HepG2 (cell line): ENCODE measurements around the gene FGD2. TPM values are rescaled to one million over a fixed set of nuclear protein-coding genes. Genes with fewer than 3 reads are reported as not detected.

ENCODE experiments used
- ATAC-seq: fragments of 200-7000 bp; cut with Tn5 transposase; 3 replicates; pipeline ENCODE4 v1.9.1; 2020; ENCODE audit warnings: mild to moderate bottlenecking, moderate library complexity
- BruUV-seq: library from RNA; stranded (reverse); fragments of 400-500 nt; replicated peaks from 2 replicates; lab custom pipeline; 2021; lab: Mats Ljungman, UMichigan
- CTCF ChIA-PET: fragments of 300-600 bp; formaldehyde crosslinking; extraction: SDS; loops from one replicate; lab custom pipeline; 2021; ENCODE audit warnings: low total read pairs, inconsistent platforms, low intra/inter-chr PET ratio; lab: Yijun Ruan, JAX
- POLR2A ChIA-PET: fragments of 350-600 bp; sonication (Branson Sonifier 250); formaldehyde crosslinking; loops from one replicate; lab custom pipeline; 2020; ENCODE audit warnings: antibody characterized with exemption, inconsistent platforms; lab: Yijun Ruan, JAX
- DNase-seq: peaks from one replicate; pipeline ENCODE4 v3.0.0-alpha.2; 2015; ENCODE audit warnings: low spot score
- FAIRE-seq: peaks from 3 replicates; lab custom pipeline; 2011; peaks lifted over from hg19 to GRCh38; lab: Jason Lieb, UNC
- H2AFZ ChIP-seq: one replicate; pipeline ENCODE4 v1.6.1; 2011; ENCODE audit warnings: low read length, inconsistent platforms
- H3K27ac ChIP-seq: fragments of 300-600 bp; 3 replicates; pipeline ENCODE4 v1.8.0; 2011; ENCODE audit warnings: mixed run types, mild to moderate bottlenecking, mixed read lengths, low read length, inconsistent platforms; ENCODE audit not compliant: insufficient read depth; ENCODE audit errors: extremely low read length
- H3K27me3 ChIP-seq, 2 experiments: fragments of 200-600 bp in 1 of 2; 2 replicates in 1 of 2; 3 replicates in 1 of 2; pipeline versions ENCODE4 v1.6.0 to v1.8.0; 2011; ENCODE audit warnings: low read length in 2 of 2, mild to moderate bottlenecking in 2 of 2, moderate library complexity in 2 of 2, inconsistent platforms in 1 of 2; ENCODE audit not compliant: insufficient read depth in 2 of 2, control insufficient read depth in 1 of 2
- H3K36me3 ChIP-seq, 2 experiments: fragments of 200-600 bp in 1 of 2; replicated peaks in 1 of 2; 2 replicates in 1 of 2; 3 replicates in 1 of 2; pipeline versions ENCODE4 v1.5.1 to v1.8.0; 2011; ENCODE audit warnings: low read length in 2 of 2, inconsistent platforms in 1 of 2; ENCODE audit not compliant: insufficient read depth in 2 of 2, control insufficient read depth in 1 of 2
- H3K4me1 ChIP-seq: 2 replicates; pipeline ENCODE4 v1.5.1; 2012; ENCODE audit warnings: low read length, inconsistent platforms; ENCODE audit not compliant: insufficient read depth
- H3K4me2 ChIP-seq: 2 replicates; pipeline ENCODE4 v1.6.0; 2011; ENCODE audit warnings: low read depth, low read length, inconsistent platforms
- H3K4me3 ChIP-seq, 3 experiments: fragments of 200-600 bp in 1 of 3; sonication (generic), shearing (Covaris generic) in 1 of 3; replicated peaks in 1 of 3; 2 replicates each; pipeline ENCODE4 v1.5.1; 2011 to 2016; ENCODE audit warnings: low read length in 3 of 3, inconsistent platforms in 2 of 3, low read depth in 2 of 3, mild to moderate bottlenecking in 2 of 3, control low read depth in 1 of 3, mixed read lengths in 1 of 3; ENCODE audit not compliant: insufficient read depth in 1 of 3
- H3K79me2 ChIP-seq: one replicate; pipeline ENCODE4 v1.6.1; 2011; ENCODE audit warnings: low read length, inconsistent platforms; ENCODE audit not compliant: insufficient read depth
- H3K9ac ChIP-seq: 2 replicates; pipeline ENCODE4 v1.6.0; 2011; ENCODE audit warnings: mild to moderate bottlenecking, low read depth, low read length, inconsistent platforms; ENCODE audit not compliant: insufficient read depth
- H3K9me3 ChIP-seq: 2 replicates; pipeline ENCODE4 v1.5.1; 2012; ENCODE audit warnings: mild to moderate bottlenecking, low read length
- H4K20me1 ChIP-seq: 2 replicates; pipeline ENCODE4 v1.6.0; 2011; ENCODE audit warnings: inconsistent platforms, mild to moderate bottlenecking, low read length, moderate library complexity; ENCODE audit not compliant: insufficient read depth
- CTCF ChIP-seq: sonication (generic); formaldehyde crosslinking; IDR thresholded peaks from 2 replicates; pipeline ENCODE4 v1.5.0; 2020; ENCODE audit warnings: mild to moderate bottlenecking, missing genetic modification reagents, moderate library complexity
- DZIP1 ChIP-seq: sonication (generic); formaldehyde crosslinking; IDR thresholded peaks from 2 replicates; pipeline ENCODE4 v1.5.0; 2020; ENCODE audit warnings: mild to moderate bottlenecking, missing genetic modification reagents
- MYPOP ChIP-seq: sonication (generic); formaldehyde crosslinking; IDR thresholded peaks from 2 replicates; pipeline ENCODE4 v1.8.1; 2023; ENCODE audit warnings: mild to moderate bottlenecking, moderate library complexity, missing genetic modification reagents
- POLR2A ChIP-seq, 2 experiments: IDR thresholded peaks; 2 replicates each; pipeline ENCODE4 v1.6.1; 2011; ENCODE audit warnings: low read depth in 2 of 2, low read length in 2 of 2, mild to moderate bottlenecking in 1 of 2, moderate library complexity in 1 of 2; ENCODE audit not compliant: insufficient read depth in 1 of 2
- ZNF687 ChIP-seq: sonication (generic); formaldehyde crosslinking; IDR thresholded peaks from 2 replicates; pipeline ENCODE4 v1.5.1; 2020; ENCODE audit warnings: mild to moderate bottlenecking, missing genetic modification reagents, moderate library complexity
- WGBS: methylation state at CpG from one replicate; pipeline ENCODE4 v1.1.6; 2017; ENCODE audit warnings: low lambda C conversion rate; 5-methylcytosine and 5-hydroxymethylcytosine counted together
- in situ Hi-C: cut with HindIII; loops from 2 replicates; pipeline ENCODE4 v1.10.0; 2017; ENCODE audit warnings: low pct_unique_long_range_greater_than_20kb; ENCODE audit not compliant: extremely low pct_ligation_motif_present
- intact Hi-C: fragments of 100-400 bp; cut with micrococcal nuclease; formaldehyde crosslinking; loops from one replicate; pipeline ENCODE4 v1.10.0; 2022; ENCODE audit not compliant: unreplicated experiment
- polyA plus RNA-seq, 8 experiments: library from polyadenylated mRNA; depleted of rRNA in 3 of 8; stranded (reverse) in 7 of 8; unstranded in 1 of 8; fragments of >200 nt; fragmentation: Illumina TruSeq in 4 of 8; extraction: Trizol in 4 of 8; gene quantifications; 2 replicates each; pipeline versions ENCODE4 v1.2.1 to v1.2.3, GENCODE V29; 2011 to 2016; ENCODE audit warnings: low read depth in 4 of 8, missing spikeins in 1 of 8, mixed read lengths in 1 of 8; ENCODE audit not compliant: insufficient read depth in 1 of 8
- total RNA-seq, 5 experiments: library from RNA; depleted of rRNA; stranded (reverse); fragments of >200 nt; fragmentation: Illumina TruSeq; extraction: Trizol; gene quantifications; 2 replicates each; pipeline ENCODE4 v1.2.3, GENCODE V29; 2016; ENCODE audit warnings: low read depth in 1 of 5

FGD2 gene
- total and polyA plus RNA-seq, 2 of the 13 experiments (the other 11 are each of a cell fraction or from before 2014, with no cell fraction given), result not detected

- no peak for TF ChIP-seq DZIP1 (CRISPR knock-in tag)
These were observed 25.3 kb upstream of the FGD2 start (continued) for GRCh38 chr6:36980129-36980528.

GRCh38 chr6:36980876-36981619 lies 24.4 kb upstream of the FGD2 start:
- H3K4me2 ChIP-seq, result no peak overlapping the region
- peaks cover 21% of the 10 kb centered on the region for H3K4me1 ChIP-seq
- H3K79me2 ChIP-seq, result peaks cover 56% of the 10 kb centered on the region
- no peak overlapping the region for H2AFZ ChIP-seq
- WGBS, result 94% methylated on average over 14 of the region's 14 CpGs
- ChIA-PET CTCF (interaction anchor here (1.0 kb wide), 1 partner anchor 37 kb away, joined by 3 read pairs; no protein-coding TSS in a partner anchor), POLR2A (no interaction called here)
- no peak overlapping the region for H3K4me3 ChIP-seq
- H3K9me3 ChIP-seq, result no peaks in the 10 kb centered on the region
- in situ Hi-C loops (no loop called here), intact Hi-C loops (no loop called here)
- H4K20me1 ChIP-seq, result peaks cover 6% of the 10 kb centered on the region
- DNase-seq (no peak), FAIRE-seq (no peak), ATAC-seq (no peak)
- no peaks in the 10 kb centered on the region; a peak in 1 of 5 replicates for H3K27me3 ChIP-seq
- H3K9ac ChIP-seq, result no peak overlapping the region
- BruUV-seq, result no TSS peak
- TF ChIP-seq ZNF687, result peak; percentile 25; the same call in 1 of the 2 replicates
- TF ChIP-seq POLR2A (IDR thresholded peaks at IDR 0.05; ENCODE audit: insufficient read depth in 1 of 2, low read depth in 2 of 2, low read length in 2 of 2), result 0 out of 4 replicates have a peak, but pooled peaks of 1 of the 2 experiments have one; percentile 8
- TF ChIP-seq CTCF (CRISPR knock-in tag), result 0 out of 2 replicates have a peak, but pooled peaks have one; percentile 8
- no peak for TF ChIP-seq MYPOP (CRISPR knock-in tag)
- H3K36me3 ChIP-seq, result peaks cover 30 to 47% of the 10 kb centered on the region in 2 experiments
- no peak overlapping the region for H3K27ac ChIP-seq
